Loucy (cell line): Measurements from ENCODE around the gene AKAP1.

Experiments
- H2AFZ ChIP-seq: fragments of 200-600 bp; sonication (generic); 2 replicates; pipeline ENCODE4 v1.6.0; 2016; ENCODE audit warnings: antibody characterized with exemption, mild to moderate bottlenecking, low read length, moderate library complexity
- H3F3A ChIP-seq: fragments of 200-600 bp; 2 replicates; pipeline ENCODE4 v1.6.0; 2016; ENCODE audit warnings: antibody characterized with exemption, low read depth, mild to moderate bottlenecking
- H3K27me3 ChIP-seq: fragments of 200-600 bp; sonication (generic); 2 replicates; pipeline ENCODE4 v1.6.1; 2014; ENCODE audit warnings: low read length, mild to moderate bottlenecking; ENCODE audit not compliant: insufficient read depth, poor library complexity, severe bottlenecking
- H3K36me3 ChIP-seq: fragments of 200-600 bp; sonication (generic); 2 replicates; pipeline ENCODE4 v1.6.1; 2016; ENCODE audit warnings: low read length; ENCODE audit not compliant: insufficient read depth
- H3K4me1 ChIP-seq: fragments of 200-600 bp; sonication (generic); 2 replicates; pipeline ENCODE4 v1.5.1; 2014; ENCODE audit warnings: low read length, mild to moderate bottlenecking; ENCODE audit not compliant: insufficient read depth, poor library complexity, severe bottlenecking
- H3K4me2 ChIP-seq: fragments of 200-600 bp; sonication (generic); 2 replicates; pipeline ENCODE4 v1.6.0; 2014; ENCODE audit warnings: antibody characterized with exemption, low read length, low read depth, mild to moderate bottlenecking; ENCODE audit not compliant: poor library complexity, severe bottlenecking
- H3K4me3 ChIP-seq: fragments of 200-600 bp; sonication (generic); 2 replicates; pipeline ENCODE4 v1.5.1; 2014; ENCODE audit warnings: low read length, mild to moderate bottlenecking, mixed read lengths; ENCODE audit not compliant: poor library complexity, severe bottlenecking
- H3K79me2 ChIP-seq: fragments of 200-600 bp; sonication (generic); 2 replicates; pipeline ENCODE4 v1.6.1; 2014; ENCODE audit warnings: low read length; ENCODE audit not compliant: insufficient read depth
- H3K9ac ChIP-seq: fragments of 200-600 bp; sonication (generic); 2 replicates; pipeline ENCODE4 v1.6.0; 2014; ENCODE audit warnings: mild to moderate bottlenecking, low read depth, low read length, moderate library complexity; ENCODE audit not compliant: poor library complexity, severe bottlenecking
- H3K9me2 ChIP-seq: fragments of 200-600 bp; sonication (generic); replicated peaks from 2 replicates; pipeline ENCODE4 v1.6.1; 2016; ENCODE audit warnings: low read depth, low read length, mixed read lengths
- H3K9me3 ChIP-seq: fragments of 200-600 bp; sonication (generic); 2 replicates; pipeline ENCODE4 v1.6.1; 2014; ENCODE audit warnings: mild to moderate bottlenecking, antibody characterized with exemption, low read length, low read depth; ENCODE audit not compliant: insufficient read depth
- H4K20me1 ChIP-seq: fragments of 200-600 bp; sonication (generic); 2 replicates; pipeline ENCODE4 v1.6.0; 2014; ENCODE audit warnings: antibody characterized with exemption, low read length, mild to moderate bottlenecking; ENCODE audit not compliant: insufficient read depth, poor library complexity, severe bottlenecking
- CTCF ChIP-seq: fragments of 200-600 bp; sonication (generic); conservative IDR thresholded peaks from 2 replicates; pipeline ENCODE4 v1.5.1; 2014; ENCODE audit warnings: mild to moderate bottlenecking, antibody characterized with exemption, low read length
- EZH2phosphoT487 ChIP-seq: fragments of 200-600 bp; IDR thresholded peaks from 2 replicates; pipeline ENCODE4 v1.6.1; 2018; ENCODE audit warnings: antibody characterized with exemption, mild to moderate bottlenecking, moderate library complexity, borderline replicate concordance

AKAP1 gene

DNA sequence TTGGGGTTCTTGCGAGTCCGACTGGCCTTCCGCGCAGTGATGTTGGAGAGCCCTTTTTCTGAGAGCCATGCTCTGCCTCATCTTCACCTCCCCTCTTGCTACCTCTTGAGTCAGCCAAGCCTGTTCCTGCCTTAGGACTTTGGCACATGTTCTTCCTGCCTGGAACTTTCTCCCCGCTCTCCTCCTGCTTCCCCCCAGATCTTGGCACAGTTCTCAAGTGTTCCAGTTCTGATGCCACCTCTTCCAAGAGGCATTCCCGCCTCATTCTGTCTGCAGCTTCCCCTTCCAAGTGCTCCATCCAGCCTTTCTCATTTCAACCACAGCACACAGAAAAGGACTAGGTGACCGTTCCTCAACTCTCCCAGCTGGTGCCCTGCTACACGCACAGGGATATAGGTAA lies 7.7 kb downstream of the AKAP1 start:
- Histone ChIP-seq H3K4me3 (no peak overlapping the region), H4K20me1 (peaks cover 42% of the 10 kb centered on the region), H3K9me2 (no peaks in the 10 kb centered on the region), H2AFZ (no peak overlapping the region), H3K4me1 (peaks cover 29% of the 10 kb centered on the region), H3K36me3 (no peaks in the 10 kb centered on the region), H3K4me2 (no peak overlapping the region), H3K27me3 (no peaks in the 10 kb centered on the region), H3F3A (no peaks in the 10 kb centered on the region), H3K9me3 (no peaks in the 10 kb centered on the region), H3K9ac (no peak overlapping the region), H3K79me2 (peaks cover 96% of the 10 kb centered on the region)
- no peak for TF ChIP-seq CTCF
- TF ChIP-seq EZH2phosphoT487 = no peak

DNA sequence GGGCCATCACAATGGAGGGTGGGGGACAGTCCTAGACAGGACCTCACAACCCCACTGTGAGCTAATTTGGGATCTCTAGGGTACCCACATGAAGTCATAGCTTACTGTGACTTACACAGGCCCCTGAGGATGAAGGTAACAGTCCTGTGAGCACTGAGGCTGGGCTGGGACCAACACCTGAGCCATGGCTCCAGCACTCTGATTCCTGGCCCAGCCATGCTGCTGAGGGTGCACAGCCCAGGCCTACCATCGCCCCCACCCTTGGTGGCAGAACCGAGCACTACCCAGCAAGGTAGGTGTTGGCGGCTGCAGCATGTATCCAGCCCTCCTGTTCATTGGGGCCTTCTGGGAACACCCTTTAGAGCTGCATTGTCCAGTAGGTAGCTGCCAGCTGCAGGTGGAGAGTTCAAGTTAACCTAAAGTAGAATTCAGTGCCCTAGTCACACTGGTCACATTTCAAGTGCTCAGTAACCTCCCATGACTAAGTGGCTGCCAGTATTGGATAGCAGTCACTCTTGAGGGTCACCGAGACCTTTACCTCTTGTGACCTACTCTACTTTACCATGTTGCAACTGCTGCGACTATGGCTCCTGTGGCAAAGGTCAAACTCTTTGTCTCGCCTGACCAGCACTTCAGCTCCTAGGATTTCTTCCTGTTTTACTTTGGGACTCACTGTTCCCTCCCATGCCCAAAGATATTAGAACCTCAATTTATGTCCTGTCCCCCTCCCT lies 11.6 kb downstream of the AKAP1 start:
- Histone ChIP-seq H3K9ac (no peak overlapping the region), H3K4me1 (no peaks in the 10 kb centered on the region), H2AFZ (no peak overlapping the region), H3K4me2 (no peak overlapping the region), H3K4me3 (no peak overlapping the region), H3K79me2 (peaks cover 89% of the 10 kb centered on the region; the same call in 1 of the 2 replicates), H3K9me2 (no peaks in the 10 kb centered on the region), H4K20me1 (peaks cover 19% of the 10 kb centered on the region), H3K9me3 (no peaks in the 10 kb centered on the region), H3K27me3 (no peaks in the 10 kb centered on the region), H3K36me3 (no peaks in the 10 kb centered on the region), H3F3A (no peaks in the 10 kb centered on the region)
- TF ChIP-seq EZH2phosphoT487 = no peak
- no peak for TF ChIP-seq CTCF

DNA sequence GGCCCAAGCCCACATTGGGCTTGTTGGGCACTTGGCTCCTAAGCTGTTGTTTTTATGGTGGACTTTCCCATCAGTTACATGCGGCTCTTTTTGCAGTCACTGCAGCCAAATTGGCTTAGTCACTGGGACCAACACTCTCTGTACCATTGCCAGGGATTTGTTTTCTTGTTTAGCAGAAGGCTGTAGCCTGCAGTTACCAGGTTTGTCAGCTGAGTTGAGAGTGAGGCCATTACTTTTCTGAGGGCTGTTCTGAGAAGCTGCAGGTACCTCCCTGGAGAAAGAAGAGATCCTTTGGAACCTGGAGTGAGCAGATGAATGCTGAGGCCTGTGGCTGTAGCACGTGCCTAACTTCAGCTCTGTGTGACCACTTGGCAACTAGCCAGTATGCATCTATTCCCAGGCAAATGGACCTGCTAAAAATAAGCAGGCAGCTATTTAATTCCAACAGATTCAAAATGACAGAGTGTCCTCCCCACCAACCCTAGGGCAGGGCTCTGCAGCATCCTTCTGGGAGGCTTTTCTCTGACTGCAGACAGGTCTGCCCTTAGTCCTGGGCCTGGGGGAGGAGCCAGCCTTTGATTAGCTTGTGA lies 12.9 kb downstream of the AKAP1 start:
- Histone ChIP-seq H3K36me3 (no peaks in the 10 kb centered on the region), H3K4me1 (no peaks in the 10 kb centered on the region), H4K20me1 (peaks cover 17% of the 10 kb centered on the region), H2AFZ (no peak overlapping the region), H3K9ac (no peak overlapping the region), H3K9me3 (no peaks in the 10 kb centered on the region), H3K4me2 (no peak overlapping the region), H3K27me3 (no peaks in the 10 kb centered on the region), H3K79me2 (peaks cover 85% of the 10 kb centered on the region; the same call in 1 of the 2 replicates), H3F3A (no peaks in the 10 kb centered on the region), H3K4me3 (no peak overlapping the region), H3K9me2 (no peaks in the 10 kb centered on the region)
- no peak for TF ChIP-seq CTCF
- no peak for TF ChIP-seq EZH2phosphoT487
